A673 (cell line): ENCODE data around the gene ANK2. TPM values are rescaled to one million over a fixed set of nuclear protein-coding genes. Genes with fewer than 3 reads are reported as not detected.

Experiments
- BruUV-seq: library from RNA; stranded (reverse); fragments of 400-500 nt; replicated peaks from 2 replicates; lab custom pipeline; 2021; lab: Mats Ljungman, UMichigan
- CTCF ChIA-PET: fragments of 300-600 bp; sonication (Branson Sonifier 250); formaldehyde crosslinking; loops from one replicate; lab custom pipeline; 2022; ENCODE audit warnings: antibody characterized with exemption; lab: Charles Lee
- POLR2A ChIA-PET: fragments of 300-600 bp; sonication (Branson Sonifier 250); formaldehyde crosslinking; loops from one replicate; lab custom pipeline; 2022; ENCODE audit warnings: antibody characterized with exemption; ENCODE audit not compliant: low non-redundant PET; lab: Charles Lee
- DNase-seq: peaks from one replicate; pipeline ENCODE4 v3.0.0-alpha.2; 2015; ENCODE audit warnings: low spot score
- H3K27ac ChIP-seq: fragments of 200-600 bp; sonication (generic); 2 replicates; pipeline ENCODE4 v1.5.1; 2016; ENCODE audit warnings: mixed run types, low read depth, mild to moderate bottlenecking, mixed read lengths, antibody characterized with exemption, low read length; ENCODE audit not compliant: poor library complexity, severe bottlenecking
- H3K27me3 ChIP-seq: fragments of 200-600 bp; sonication (generic); replicated peaks from 2 replicates; pipeline ENCODE4 v1.6.1; 2017; ENCODE audit warnings: mixed run types, low read depth, mild to moderate bottlenecking, mixed read lengths, antibody characterized with exemption, low read length; ENCODE audit not compliant: insufficient read depth, poor library complexity
- H3K36me3 ChIP-seq: fragments of 200-600 bp; sonication (generic); 2 replicates; pipeline ENCODE4 v1.6.1; 2016; ENCODE audit warnings: mixed run types, mild to moderate bottlenecking, mixed read lengths, antibody characterized with exemption, low read length; ENCODE audit not compliant: insufficient read depth, poor library complexity, severe bottlenecking
- H3K4me1 ChIP-seq: fragments of 200-600 bp; sonication (generic); 2 replicates; pipeline ENCODE4 v1.6.1; 2017; ENCODE audit warnings: mixed run types, mild to moderate bottlenecking, mixed read lengths, antibody characterized with exemption, low read length; ENCODE audit not compliant: insufficient read depth, poor library complexity, severe bottlenecking
- H3K4me3 ChIP-seq: fragments of 200-600 bp; sonication (generic); 2 replicates; pipeline ENCODE4 v1.5.1; 2016; ENCODE audit warnings: low read depth, mixed run types, mild to moderate bottlenecking, mixed read lengths, low read length; ENCODE audit not compliant: poor library complexity, severe bottlenecking
- H3K9me3 ChIP-seq: fragments of 200-600 bp; sonication (generic); 2 replicates; pipeline ENCODE4 v1.6.1; 2016; ENCODE audit warnings: mixed run types, low read depth, mild to moderate bottlenecking, mixed read lengths, antibody characterized with exemption, low read length; ENCODE audit not compliant: poor library complexity, severe bottlenecking
- EZH2 ChIP-seq: fragments of 200-600 bp; sonication (generic); IDR thresholded peaks from 2 replicates; pipeline ENCODE4 v1.6.1; 2017; ENCODE audit warnings: borderline replicate concordance, low read depth, mild to moderate bottlenecking, mixed read lengths, antibody characterized with exemption, low read length; ENCODE audit not compliant: poor library complexity, severe bottlenecking
- intact Hi-C: fragments of 100-400 bp; cut with micrococcal nuclease; formaldehyde crosslinking; loops from one replicate; pipeline ENCODE4 v1.10.0; 2022; ENCODE audit not compliant: unreplicated experiment
- total RNA-seq: library from RNA; stranded (reverse); gene quantifications from 2 replicates; pipeline ENCODE4 v1.2.3, GENCODE V29; 2021
- TF ChIP-seq, protein P1 (sequence below): fragments of 300-800, 200-600 bp; sonication (generic); conservative IDR thresholded peaks from 2 replicates; pipeline ENCODE4 v1.5.1; 2017; ENCODE audit warnings: low read depth, mild to moderate bottlenecking, antibody characterized with exemption, low read length, moderate library complexity, mixed read lengths

ANK2 gene
- total RNA-seq, 1 experiment from 2014 or later = 12.7 TPM

DNA sequence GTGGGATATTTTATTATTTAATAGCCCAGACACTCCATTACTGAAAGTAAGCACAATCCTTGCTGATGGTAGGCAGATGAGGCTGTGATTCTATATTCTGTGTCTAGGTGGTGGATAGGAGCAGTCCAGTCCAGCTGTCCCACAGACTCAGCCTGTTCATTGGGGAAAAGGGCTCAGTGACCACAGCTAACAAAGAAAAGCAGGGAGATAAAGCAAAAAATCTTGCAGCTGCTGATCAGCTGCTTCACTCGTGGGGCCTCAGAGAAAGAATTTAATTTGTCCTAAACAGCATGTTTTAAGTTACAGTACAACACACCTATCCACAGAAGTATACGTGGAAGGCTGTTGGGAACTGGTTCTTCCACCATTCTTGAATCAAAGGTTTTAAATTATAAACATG lies 40.7 kb upstream of the ANK2 start:
- no peak overlapping the region for H3K27ac ChIP-seq
- H3K36me3 ChIP-seq = no peaks in the 10 kb centered on the region

GRCh38 chr4:113009461-113009860 lies 40.0 kb upstream of the ANK2 start:
- H3K4me3 ChIP-seq = no peak overlapping the region
- H3K9me3 ChIP-seq = no peaks in the 10 kb centered on the region
- ChIA-PET POLR2A (no interaction called here), CTCF (no interaction called here)
- H3K36me3 ChIP-seq = no peaks in the 10 kb centered on the region
- no TSS peak for BruUV-seq
- DNase-seq = no peak
- H3K4me1 ChIP-seq = no peaks in the 10 kb centered on the region
- no peaks in the 10 kb centered on the region for H3K27me3 ChIP-seq
- no peak overlapping the region for H3K27ac ChIP-seq
- TF ChIP-seq, protein P1, sequence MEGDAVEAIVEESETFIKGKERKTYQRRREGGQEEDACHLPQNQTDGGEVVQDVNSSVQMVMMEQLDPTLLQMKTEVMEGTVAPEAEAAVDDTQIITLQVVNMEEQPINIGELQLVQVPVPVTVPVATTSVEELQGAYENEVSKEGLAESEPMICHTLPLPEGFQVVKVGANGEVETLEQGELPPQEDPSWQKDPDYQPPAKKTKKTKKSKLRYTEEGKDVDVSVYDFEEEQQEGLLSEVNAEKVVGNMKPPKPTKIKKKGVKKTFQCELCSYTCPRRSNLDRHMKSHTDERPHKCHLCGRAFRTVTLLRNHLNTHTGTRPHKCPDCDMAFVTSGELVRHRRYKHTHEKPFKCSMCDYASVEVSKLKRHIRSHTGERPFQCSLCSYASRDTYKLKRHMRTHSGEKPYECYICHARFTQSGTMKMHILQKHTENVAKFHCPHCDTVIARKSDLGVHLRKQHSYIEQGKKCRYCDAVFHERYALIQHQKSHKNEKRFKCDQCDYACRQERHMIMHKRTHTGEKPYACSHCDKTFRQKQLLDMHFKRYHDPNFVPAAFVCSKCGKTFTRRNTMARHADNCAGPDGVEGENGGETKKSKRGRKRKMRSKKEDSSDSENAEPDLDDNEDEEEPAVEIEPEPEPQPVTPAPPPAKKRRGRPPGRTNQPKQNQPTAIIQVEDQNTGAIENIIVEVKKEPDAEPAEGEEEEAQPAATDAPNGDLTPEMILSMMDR = no peak
- intact Hi-C loops = no loop called here

More for the DNA sequence above, 40.7 kb upstream of the ANK2 start:
- ChIA-PET CTCF (no interaction called here), POLR2A (no interaction called here)
- TF ChIP-seq, protein P1 = no peak
- TF ChIP-seq EZH2 = no peak
- intact Hi-C loops = no loop called here
- Histone ChIP-seq H3K27me3 (no peaks in the 10 kb centered on the region), H3K4me3 (no peak overlapping the region), H3K9me3 (no peaks in the 10 kb centered on the region), H3K4me1 (no peaks in the 10 kb centered on the region)
- BruUV-seq = no TSS peak
- no peak for DNase-seq

DNA sequence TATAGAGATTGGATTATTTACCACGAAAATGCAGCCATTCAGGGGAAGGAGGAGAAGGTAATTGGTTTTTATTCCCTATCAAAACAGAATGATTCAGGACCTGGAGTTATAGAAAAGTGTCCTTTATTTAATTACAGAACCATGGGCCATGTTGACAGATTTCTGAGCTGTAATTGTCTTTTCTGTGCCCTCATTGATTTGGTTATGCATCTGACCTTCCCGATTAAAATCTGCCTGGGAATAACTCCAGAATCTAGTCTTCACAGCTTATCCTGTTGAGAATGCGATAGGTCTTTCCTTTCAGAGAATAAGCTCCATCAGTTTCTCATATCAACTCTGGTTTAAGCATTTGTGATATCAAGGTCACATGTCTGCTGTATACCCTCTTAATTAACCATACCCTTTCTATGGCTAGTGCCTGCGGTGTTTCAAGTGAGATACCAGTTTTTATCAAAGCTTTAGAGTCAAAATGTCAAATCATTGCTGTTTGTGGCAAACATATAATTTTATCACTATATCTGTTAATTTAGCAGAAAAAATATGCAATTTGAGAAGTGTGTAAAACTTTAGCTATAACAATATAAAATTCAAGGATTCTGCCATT lies 37.2 kb upstream of the ANK2 start:
- intact Hi-C loops = no loop called here
- DNase-seq = no peak
- ChIA-PET POLR2A (interaction anchor here (0.6 kb wide), 1 partner anchor 55 kb away, joined by 7 read pairs; no protein-coding TSS in a partner anchor), CTCF (no interaction called here)
- TF ChIP-seq EZH2 = no peak
- TF ChIP-seq, protein P1 = no peak
- Histone ChIP-seq H3K9me3 (no peaks in the 10 kb centered on the region), H3K4me1 (no peaks in the 10 kb centered on the region), H3K36me3 (no peaks in the 10 kb centered on the region), H3K27me3 (no peaks in the 10 kb centered on the region), H3K27ac (no peak overlapping the region), H3K4me3 (no peak overlapping the region)
- no TSS peak for BruUV-seq
